HEK293 (cell line): ENCODE measurements around the gene JCAD.
A peak's percentile ranks its signal among the peaks of the same experiment; 100 is the strongest.

Experiments used
- CTCF ChIA-PET: fragments of 350-600 bp; formaldehyde crosslinking; extraction: SDS; loops from one replicate; lab custom pipeline; 2021; ENCODE audit warnings: antibody characterized with exemption; lab: Yijun Ruan, JAX
- POLR2A ChIA-PET: fragments of 300-600 bp; formaldehyde crosslinking; extraction: SDS; loops from one replicate; lab custom pipeline; 2020; ENCODE audit warnings: antibody characterized with exemption, inconsistent platforms; lab: Yijun Ruan, JAX
- H3K27ac ChIP-seq: fragments of 200-500 bp; sonication (Bioruptor generic); 2 replicates; pipeline ENCODE4 v1.5.1; 2014; ENCODE audit warnings: low read depth, low read length, control low read depth, inconsistent platforms; ENCODE audit errors: extremely low read depth
- H3K36me3 ChIP-seq, 2 experiments: fragments of 200-500 bp in 1 of 2; sonication (Bioruptor generic) in 1 of 2; 1 replicate in 1 of 2; 2 replicates in 1 of 2; pipeline ENCODE4 v1.5.1; 2014 to 2017; ENCODE audit warnings: inconsistent platforms in 2 of 2, low read length in 2 of 2; ENCODE audit not compliant: control insufficient read depth in 2 of 2, insufficient read depth in 1 of 2
- H3K4me1 ChIP-seq: fragments of 200-500 bp; sonication (Bioruptor generic); 2 replicates; pipeline ENCODE4 v1.5.1; 2014; ENCODE audit warnings: mild to moderate bottlenecking, low read length, inconsistent platforms; ENCODE audit not compliant: control insufficient read depth, insufficient read depth
- H3K4me3 ChIP-seq: 2 replicates; pipeline ENCODE4 v1.5.1; 2011; ENCODE audit warnings: low read depth, mild to moderate bottlenecking, control low read depth, low read length, moderate library complexity
- H3K9me3 ChIP-seq: fragments of 200-500 bp; sonication (Bioruptor generic); 2 replicates; pipeline ENCODE4 v1.5.1; 2014; ENCODE audit warnings: low read depth, low read length, inconsistent platforms; ENCODE audit not compliant: control insufficient read depth, insufficient read depth
- GFI1B ChIP-seq: fragments of 450-650 bp; formaldehyde crosslinking; IDR thresholded peaks from 2 replicates; pipeline ENCODE4 v1.5.1; 2016; ENCODE audit warnings: missing biosample characterization, missing genetic modification characterization
- IKZF3 ChIP-seq: fragments of 450-650 bp; IDR thresholded peaks from 2 replicates; pipeline ENCODE4 v1.5.0; 2018; ENCODE audit warnings: missing biosample characterization, mild to moderate bottlenecking, missing genetic modification characterization, moderate library complexity
- MEIS1 ChIP-seq: sonication (generic); formaldehyde crosslinking; IDR thresholded peaks from 2 replicates; pipeline ENCODE4 v1.8.1; 2022; ENCODE audit warnings: missing genetic modification reagents, mild to moderate bottlenecking, borderline replicate concordance
- OSR2 ChIP-seq: fragments of 450-650 bp; formaldehyde crosslinking; IDR thresholded peaks from 2 replicates; pipeline ENCODE4 v1.5.1; 2016; ENCODE audit warnings: missing biosample characterization, missing genetic modification characterization
- PBX3 ChIP-seq: sonication (generic); formaldehyde crosslinking; IDR thresholded peaks from 2 replicates; pipeline ENCODE4 v1.8.1; 2022; ENCODE audit warnings: mild to moderate bottlenecking, moderate library complexity, missing genetic modification reagents
- ZBTB49 ChIP-seq: fragments of 450-650 bp; formaldehyde crosslinking; IDR thresholded peaks from 2 replicates; pipeline ENCODE4 v1.5.1; 2016; ENCODE audit warnings: missing biosample characterization, missing genetic modification characterization, low read depth
- ZNF157 ChIP-seq: fragments of 450-650 bp; formaldehyde crosslinking; IDR thresholded peaks from 2 replicates; pipeline ENCODE4 v1.5.1; 2016; ENCODE audit warnings: missing biosample characterization, missing genetic modification characterization
- ZNF223 ChIP-seq: fragments of 450-650 bp; formaldehyde crosslinking; IDR thresholded peaks from 2 replicates; pipeline ENCODE4 v1.5.1; 2016; ENCODE audit warnings: missing biosample characterization, missing genetic modification characterization
- ZNF26 ChIP-seq: fragments of 450-650 bp; formaldehyde crosslinking; IDR thresholded peaks from 2 replicates; pipeline ENCODE4 v1.5.1; 2016; ENCODE audit warnings: missing biosample characterization, missing genetic modification characterization
- ZNF48 ChIP-seq: fragments of 450-650 bp; formaldehyde crosslinking; IDR thresholded peaks from 2 replicates; pipeline ENCODE4 v1.5.1; 2016; ENCODE audit warnings: missing biosample characterization, missing genetic modification characterization
- ZNF514 ChIP-seq: fragments of 450-650 bp; formaldehyde crosslinking; IDR thresholded peaks from 2 replicates; pipeline ENCODE4 v1.5.1; 2016; ENCODE audit warnings: missing biosample characterization, missing genetic modification characterization
- ZNF558 ChIP-seq: fragments of 450-650 bp; formaldehyde crosslinking; IDR thresholded peaks from 2 replicates; pipeline ENCODE4 v1.5.1; 2016; ENCODE audit warnings: missing biosample characterization, missing genetic modification characterization
- ZNF623 ChIP-seq: fragments of 450-650 bp; formaldehyde crosslinking; IDR thresholded peaks from 2 replicates; pipeline ENCODE4 v1.5.1; 2016; ENCODE audit warnings: missing biosample characterization, missing genetic modification characterization
- ZNF654 ChIP-seq: fragments of 450-650 bp; formaldehyde crosslinking; IDR thresholded peaks from 2 replicates; pipeline ENCODE4 v1.5.1; 2016; ENCODE audit warnings: low read depth, missing biosample characterization, missing genetic modification characterization
- ZNF660 ChIP-seq: fragments of 450-650 bp; IDR thresholded peaks from 2 replicates; pipeline ENCODE4 v1.5.1; 2018; ENCODE audit warnings: missing biosample characterization, mild to moderate bottlenecking, missing genetic modification characterization
- ZNF670 ChIP-seq: fragments of 450-650 bp; formaldehyde crosslinking; IDR thresholded peaks from 2 replicates; pipeline ENCODE4 v1.5.1; 2016; ENCODE audit warnings: missing biosample characterization, missing genetic modification characterization, low read depth
- ZSCAN16 ChIP-seq: fragments of 450-650 bp; formaldehyde crosslinking; IDR thresholded peaks from 2 replicates; pipeline ENCODE4 v1.5.1; 2016; ENCODE audit warnings: missing biosample characterization, missing genetic modification characterization

Gene JCAD

GRCh38 chr10:30036811-30037210 lies 22.6 kb downstream of the JCAD start (continued):
- no peak for TF ChIP-seq ZNF514 (tag by site-specific recombination)
- TF ChIP-seq ZNF223 = no peak
- TF ChIP-seq ZNF48 (tag by site-specific recombination) = no peak
- TF ChIP-seq ZNF670 (tag by site-specific recombination) = no peak
- no peak for TF ChIP-seq ZNF623
- TF ChIP-seq, all 188 proteins: peak for 0

- H3K4me1 ChIP-seq = no peaks in the 10 kb centered on the region
- peaks cover 0 to 35% of the 10 kb centered on the region in 2 experiments; a peak in 2 of 3 replicates for H3K36me3 ChIP-seq
- POLR2A ChIA-PET = no interaction called here
- H3K4me3 ChIP-seq = no peak overlapping the region
- H3K9me3 ChIP-seq = no peaks in the 10 kb centered on the region
- CTCF ChIA-PET = interaction anchor here (0.5 kb wide), 1 partner anchor 35 kb away, joined by 3 read pairs; no protein-coding TSS in a partner anchor
- TF ChIP-seq ZNF654 (tag by site-specific recombination) (no peak), IKZF3 (tag by site-specific recombination) (no peak), ZNF26 (no peak), ZNF558 (tag by site-specific recombination) (no peak), ZBTB49 (no peak)
- H3K27ac ChIP-seq = no peak overlapping the region
Observed at GRCh38 chr10:30036341-30036740, 23.0 kb downstream of the JCAD start.

GRCh38 chr10:30034433-30035137 lies 24.8 kb downstream of the JCAD start:
- ChIA-PET POLR2A (no interaction called here), CTCF (no interaction called here)
- Histone ChIP-seq H3K4me1 (no peaks in the 10 kb centered on the region), H3K27ac (no peak overlapping the region), H3K4me3 (no peak overlapping the region), H3K9me3 (no peaks in the 10 kb centered on the region), H3K36me3 (peaks cover 0 to 28% of the 10 kb centered on the region in 2 experiments; a peak in 2 of 3 replicates)
- TF ChIP-seq OSR2 = peak; percentile 27; the same call in 1 of the 2 replicates
- TF ChIP-seq ZSCAN16 (tag by site-specific recombination) = no peak
- no peak for TF ChIP-seq ZNF660 (tag by site-specific recombination)
- TF ChIP-seq PBX3 = no peak
- no peak for TF ChIP-seq ZNF157 (tag by site-specific recombination)
- TF ChIP-seq GFI1B (tag by site-specific recombination) = no peak
- no peak for TF ChIP-seq MEIS1 (CRISPR knock-in tag)
- no peak for TF ChIP-seq ZBTB49
- TF ChIP-seq, all 188 proteins: peak for 1
